Measurements from ENCODE around the gene GLTP. TPM values are rescaled to one million over a fixed set of nuclear protein-coding genes. Genes with fewer than 3 reads are reported as not detected.

GLTP gene
- total RNA-seq, 1 experiment from 2014 or later, result 78.2 TPM

DNA sequence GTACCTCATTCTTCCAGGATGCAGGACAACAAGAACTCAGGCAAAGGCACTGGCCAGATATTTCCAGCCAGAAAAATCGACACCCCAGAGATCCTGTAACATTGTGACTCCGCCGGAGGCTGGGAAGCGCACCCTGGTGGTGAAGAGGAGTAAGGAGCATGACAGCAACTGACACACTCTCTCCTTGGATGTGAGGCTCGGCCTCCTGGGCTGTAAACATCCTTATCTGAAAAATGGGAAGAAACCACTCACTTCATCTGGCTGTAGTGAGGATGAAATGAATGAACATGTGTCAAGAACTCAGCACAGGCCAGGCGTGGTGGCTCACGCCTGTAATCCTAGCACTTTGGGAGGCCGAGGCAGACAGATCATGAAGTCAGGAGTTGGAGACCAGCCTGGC, 47.3 kb upstream of the GLTP start:
- DNase-seq, result peak; percentile 69
- no peaks in the 10 kb centered on the region for H3K79me2 ChIP-seq (ENCODE audit: low read length)
- no peaks in the 10 kb centered on the region for H4K20me1 ChIP-seq (ENCODE audit: low read length)
- BruUV-seq (replicated peaks), result no TSS peak
- H3F3A ChIP-seq (ENCODE audit: low read length, unreplicated experiment), result no peaks in the 10 kb centered on the region
- no peaks in the 10 kb centered on the region for H3K4me1 ChIP-seq (ENCODE audit: insufficient read depth, low read length)
- ATAC-seq, result peak; percentile 84
- intact Hi-C loops (cut with micrococcal nuclease), result loop anchor here (1.0 kb wide), 1 partner anchor 74 kb away; no protein-coding TSS in a partner anchor
- ChIA-PET POLR2A (ENCODE audit: unreplicated experiment) (no interaction called here), CTCF (no interaction called here)
- no peak overlapping the region for H3K4me3 ChIP-seq (ENCODE audit: low read length)
- TF ChIP-seq EZH2phosphoT487 (IDR thresholded peaks at IDR 0.05; ENCODE audit: borderline replicate concordance, low read length), result no peak
- TF ChIP-seq EZH2 (IDR thresholded peaks at IDR 0.05; ENCODE audit: low read length, unreplicated experiment), result no peak
- TF ChIP-seq, protein P1, sequence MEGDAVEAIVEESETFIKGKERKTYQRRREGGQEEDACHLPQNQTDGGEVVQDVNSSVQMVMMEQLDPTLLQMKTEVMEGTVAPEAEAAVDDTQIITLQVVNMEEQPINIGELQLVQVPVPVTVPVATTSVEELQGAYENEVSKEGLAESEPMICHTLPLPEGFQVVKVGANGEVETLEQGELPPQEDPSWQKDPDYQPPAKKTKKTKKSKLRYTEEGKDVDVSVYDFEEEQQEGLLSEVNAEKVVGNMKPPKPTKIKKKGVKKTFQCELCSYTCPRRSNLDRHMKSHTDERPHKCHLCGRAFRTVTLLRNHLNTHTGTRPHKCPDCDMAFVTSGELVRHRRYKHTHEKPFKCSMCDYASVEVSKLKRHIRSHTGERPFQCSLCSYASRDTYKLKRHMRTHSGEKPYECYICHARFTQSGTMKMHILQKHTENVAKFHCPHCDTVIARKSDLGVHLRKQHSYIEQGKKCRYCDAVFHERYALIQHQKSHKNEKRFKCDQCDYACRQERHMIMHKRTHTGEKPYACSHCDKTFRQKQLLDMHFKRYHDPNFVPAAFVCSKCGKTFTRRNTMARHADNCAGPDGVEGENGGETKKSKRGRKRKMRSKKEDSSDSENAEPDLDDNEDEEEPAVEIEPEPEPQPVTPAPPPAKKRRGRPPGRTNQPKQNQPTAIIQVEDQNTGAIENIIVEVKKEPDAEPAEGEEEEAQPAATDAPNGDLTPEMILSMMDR (conservative IDR thresholded peaks at IDR 0.05; ENCODE audit: low read depth, low read length), result peak; percentile 85
- no peak overlapping the region for H3K9ac ChIP-seq (ENCODE audit: low read length)
- no peak overlapping the region for H3K4me2 ChIP-seq (ENCODE audit: low read length)
- H3K9me3 ChIP-seq (ENCODE audit: low read length), result no peaks in the 10 kb centered on the region
- H2AFZ ChIP-seq (ENCODE audit: low read length), result no peak overlapping the region
- no peak overlapping the region for H3K27ac ChIP-seq (ENCODE audit: low read length)
- no peaks in the 10 kb centered on the region for H3K9me2 ChIP-seq (replicated peaks; ENCODE audit: low read length)
- peaks cover 12% of the 10 kb centered on the region for H3K36me3 ChIP-seq (ENCODE audit: low read depth, low read length)
- H3K27me3 ChIP-seq (ENCODE audit: low read length), result no peaks in the 10 kb centered on the region

DNA sequence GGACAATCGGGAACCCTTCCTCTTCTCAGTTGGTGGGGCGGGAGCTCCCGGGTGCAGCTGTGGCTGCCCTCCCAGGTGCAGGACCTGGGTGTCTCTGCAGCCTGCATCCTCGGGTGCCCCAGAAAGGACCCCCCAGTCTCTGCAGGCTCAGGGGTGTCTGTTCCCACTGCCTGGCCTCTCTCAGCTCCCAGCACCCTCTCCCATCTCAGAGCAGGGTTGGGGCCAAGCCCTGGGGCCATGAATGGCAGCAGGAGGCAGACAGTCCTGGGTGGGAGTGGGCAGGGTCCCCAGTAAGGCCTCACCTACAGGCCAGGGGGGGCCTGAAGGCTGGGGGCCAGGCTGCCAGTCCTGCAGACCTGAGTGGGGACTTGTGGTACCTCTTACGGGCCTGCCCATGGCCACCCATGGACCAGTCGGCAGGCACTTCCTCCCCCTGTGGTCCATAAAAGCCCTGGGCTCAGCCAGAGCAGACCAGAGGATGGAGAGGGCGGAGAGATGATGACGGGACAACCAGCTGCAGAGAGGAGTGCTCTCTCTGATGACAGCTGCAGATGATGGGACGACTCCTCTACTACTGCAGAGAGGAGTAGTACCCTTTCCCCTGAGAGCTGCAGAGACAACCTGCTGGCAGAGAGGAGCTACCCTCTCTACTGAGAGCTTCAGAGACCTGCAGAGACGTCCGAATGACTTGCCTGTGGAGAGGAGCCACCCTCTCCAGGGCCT, 46.3 kb upstream of the GLTP start:
- H3K4me2 ChIP-seq (ENCODE audit: low read length), result no peak overlapping the region
- intact Hi-C loops (cut with micrococcal nuclease), result loop anchor here (1.0 kb wide), 1 partner anchor 73 kb away; no protein-coding TSS in a partner anchor
- H3K9me3 ChIP-seq (ENCODE audit: low read length), result no peaks in the 10 kb centered on the region
- H2AFZ ChIP-seq (ENCODE audit: low read length), result no peak overlapping the region
- no peaks in the 10 kb centered on the region for H3K27me3 ChIP-seq (ENCODE audit: low read length)
- CTCF ChIA-PET, result no interaction called here
- POLR2A ChIA-PET (ENCODE audit: unreplicated experiment), result no interaction called here
- H3K79me2 ChIP-seq (ENCODE audit: low read length), result no peaks in the 10 kb centered on the region
- H3K27ac ChIP-seq (ENCODE audit: low read length), result no peak overlapping the region
- H3K4me3 ChIP-seq (ENCODE audit: low read length), result no peak overlapping the region
- H3K9ac ChIP-seq (ENCODE audit: low read length), result no peak overlapping the region
- no peaks in the 10 kb centered on the region for H3K9me2 ChIP-seq (replicated peaks; ENCODE audit: low read length)
- no peaks in the 10 kb centered on the region for H3F3A ChIP-seq (ENCODE audit: low read length, unreplicated experiment)
- H3K4me1 ChIP-seq (ENCODE audit: insufficient read depth, low read length), result no peaks in the 10 kb centered on the region
- ATAC-seq (no peak), DNase-seq (no peak)
- TF ChIP-seq EZH2phosphoT487 (IDR thresholded peaks at IDR 0.05; ENCODE audit: borderline replicate concordance, low read length) (no peak), EZH2 (IDR thresholded peaks at IDR 0.05; ENCODE audit: low read length, unreplicated experiment) (no peak)
- TF ChIP-seq, protein P1 (conservative IDR thresholded peaks at IDR 0.05; ENCODE audit: low read depth, low read length), result no peak
- H4K20me1 ChIP-seq (ENCODE audit: low read length), result no peaks in the 10 kb centered on the region
- H3K36me3 ChIP-seq (ENCODE audit: low read depth, low read length), result 0 out of 2 replicates have a peak, but pooled peaks cover 7% of the 10 kb centered on the region
- no TSS peak for BruUV-seq (replicated peaks)

DNA sequence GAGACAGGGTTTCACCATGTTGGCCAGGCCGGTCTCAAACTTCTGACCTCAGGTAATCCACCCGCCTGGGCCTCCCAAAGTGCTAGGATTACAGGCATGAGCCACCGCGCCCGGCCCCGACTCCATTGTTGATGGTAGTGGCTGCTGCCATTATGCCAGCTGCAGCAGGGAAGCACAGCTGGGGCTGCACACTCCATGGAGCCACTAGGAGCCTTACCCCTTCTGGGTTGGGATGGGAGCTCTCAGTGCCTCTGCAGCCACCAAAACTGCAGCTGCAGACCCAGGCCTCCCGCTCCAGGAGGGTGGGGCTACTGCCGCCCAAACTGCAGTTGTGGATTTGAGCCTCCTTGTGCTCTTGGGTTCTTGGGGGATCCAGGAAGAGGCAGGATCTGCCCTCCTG, 45.7 kb upstream of the GLTP start:
- Histone ChIP-seq H3K4me3 (ENCODE audit: low read length) (no peak overlapping the region), H4K20me1 (ENCODE audit: low read length) (no peaks in the 10 kb centered on the region), H3K79me2 (ENCODE audit: low read length) (no peaks in the 10 kb centered on the region), H2AFZ (ENCODE audit: low read length) (no peak overlapping the region), H3K36me3 (ENCODE audit: low read depth, low read length) (0 out of 2 replicates have a peak, but pooled peaks cover under 1% of the 10 kb centered on the region), H3K9me2 (replicated peaks; ENCODE audit: low read length) (no peaks in the 10 kb centered on the region), H3K27ac (ENCODE audit: low read length) (no peak overlapping the region), H3K27me3 (ENCODE audit: low read length) (no peaks in the 10 kb centered on the region), H3F3A (ENCODE audit: low read length, unreplicated experiment) (no peaks in the 10 kb centered on the region), H3K4me1 (ENCODE audit: insufficient read depth, low read length) (no peaks in the 10 kb centered on the region), H3K9ac (ENCODE audit: low read length) (no peak overlapping the region), H3K9me3 (ENCODE audit: low read length) (no peaks in the 10 kb centered on the region), H3K4me2 (ENCODE audit: low read length) (no peak overlapping the region)
- TF ChIP-seq EZH2 (IDR thresholded peaks at IDR 0.05; ENCODE audit: low read length, unreplicated experiment) (no peak), EZH2phosphoT487 (IDR thresholded peaks at IDR 0.05; ENCODE audit: borderline replicate concordance, low read length) (no peak)
- TF ChIP-seq, protein P1 (conservative IDR thresholded peaks at IDR 0.05; ENCODE audit: low read depth, low read length), result no peak
- DNase-seq (no peak), ATAC-seq (no peak)
- CTCF ChIA-PET, result no interaction called here
- POLR2A ChIA-PET (ENCODE audit: unreplicated experiment), result no interaction called here
- BruUV-seq (replicated peaks), result no TSS peak
- intact Hi-C loops (cut with micrococcal nuclease), result no loop called here

Measured in PC-3 (cell line).